Measurements from ENCODE around the gene ZNF791.

GRCh38 chr19:12581100-12581499, 29.6 kb upstream of the ZNF791 start:
- TF ChIP-seq CTCF (IDR thresholded peaks at IDR 0.05; ENCODE audit: low read depth, low read length, missing input control) (no peak), REST (IDR thresholded peaks at IDR 0.05) (no peak), GABPA (IDR thresholded peaks at IDR 0.05 in 1 of 2, conservative IDR thresholded peaks at IDR 0.05 in 1 of 2) (no peak), TAF1 (conservative IDR thresholded peaks at IDR 0.05) (no peak), RAD21 (IDR thresholded peaks at IDR 0.05) (no peak), ATF3 (IDR thresholded peaks at IDR 0.05) (no peak), ZBTB33 (IDR thresholded peaks at IDR 0.05) (no peak)
